ENCODE results near the gene ERC1. TPM values are rescaled to one million over a fixed set of nuclear protein-coding genes. Genes with fewer than 3 reads are reported as not detected.

The ERC1 gene
- total and polyA plus RNA-seq, 4 donors = 7.4 to 78.2 (median 39.8) TPM

DNA sequence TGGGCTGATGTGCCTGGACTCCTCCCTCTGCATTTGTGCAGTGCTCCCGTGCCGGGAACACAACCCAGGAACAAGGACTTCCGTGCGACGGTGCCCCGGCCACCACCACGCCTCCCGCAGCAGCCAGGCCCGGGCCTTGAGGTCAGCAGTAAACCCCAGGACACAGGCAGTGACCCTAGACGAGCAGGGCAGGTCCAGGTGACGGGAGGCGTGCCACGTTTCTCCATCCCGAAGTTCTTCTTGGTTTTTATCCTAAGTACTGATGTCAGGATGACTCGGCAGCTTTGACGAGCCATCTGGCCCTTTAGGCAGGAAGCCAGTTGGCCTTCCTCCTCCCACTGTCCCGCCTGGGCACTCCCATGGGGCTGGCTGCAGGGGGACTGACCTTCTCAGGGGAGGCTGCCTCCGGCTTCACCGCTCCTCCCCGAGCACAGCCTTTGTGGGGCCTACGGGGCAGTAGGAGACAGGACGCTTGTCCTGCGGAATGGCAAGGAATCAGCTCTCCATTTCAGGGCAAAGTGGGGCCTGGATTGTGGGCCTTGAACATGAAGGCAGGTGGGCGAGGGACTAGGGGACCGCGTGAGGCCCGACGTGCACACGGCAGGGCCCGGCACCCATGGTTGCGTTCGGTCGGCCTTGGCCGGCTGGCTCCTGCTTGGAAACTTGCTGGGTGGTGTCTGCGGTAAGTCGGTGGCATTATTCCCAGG is 509.2 kb downstream of the ERC1 start:
- Histone ChIP-seq H3K9ac (ENCODE audit: insufficient read depth in 1 of 2, low read length in 2 of 2) (no peak overlapping the region), H3K4me1 (ENCODE audit: control insufficient read depth in 5 of 5, insufficient read depth in 5 of 5, low read length in 5 of 5) (peaks cover 0 to 30% (median 1%) of the 10 kb centered on the region in 5 donors), H3K27me3 (ENCODE audit: control insufficient read depth in 3 of 3, insufficient read depth in 3 of 3, low read length in 2 of 3) (no peaks in the 10 kb centered on the region), H3K9me3 (ENCODE audit: control insufficient read depth in 4 of 4, insufficient read depth in 3 of 4, low read length in 3 of 4) (no peaks in the 10 kb centered on the region), H3K36me3 (ENCODE audit: control insufficient read depth in 4 of 4, insufficient read depth in 4 of 4, low read length in 4 of 4) (no peaks in the 10 kb centered on the region), H3K4me3 (no peak overlapping the region), H3K27ac (ENCODE audit: low read depth in 1 of 2, low read length in 1 of 2) (no peak overlapping the region)
- TF ChIP-seq, protein P1, sequence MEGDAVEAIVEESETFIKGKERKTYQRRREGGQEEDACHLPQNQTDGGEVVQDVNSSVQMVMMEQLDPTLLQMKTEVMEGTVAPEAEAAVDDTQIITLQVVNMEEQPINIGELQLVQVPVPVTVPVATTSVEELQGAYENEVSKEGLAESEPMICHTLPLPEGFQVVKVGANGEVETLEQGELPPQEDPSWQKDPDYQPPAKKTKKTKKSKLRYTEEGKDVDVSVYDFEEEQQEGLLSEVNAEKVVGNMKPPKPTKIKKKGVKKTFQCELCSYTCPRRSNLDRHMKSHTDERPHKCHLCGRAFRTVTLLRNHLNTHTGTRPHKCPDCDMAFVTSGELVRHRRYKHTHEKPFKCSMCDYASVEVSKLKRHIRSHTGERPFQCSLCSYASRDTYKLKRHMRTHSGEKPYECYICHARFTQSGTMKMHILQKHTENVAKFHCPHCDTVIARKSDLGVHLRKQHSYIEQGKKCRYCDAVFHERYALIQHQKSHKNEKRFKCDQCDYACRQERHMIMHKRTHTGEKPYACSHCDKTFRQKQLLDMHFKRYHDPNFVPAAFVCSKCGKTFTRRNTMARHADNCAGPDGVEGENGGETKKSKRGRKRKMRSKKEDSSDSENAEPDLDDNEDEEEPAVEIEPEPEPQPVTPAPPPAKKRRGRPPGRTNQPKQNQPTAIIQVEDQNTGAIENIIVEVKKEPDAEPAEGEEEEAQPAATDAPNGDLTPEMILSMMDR (IDR thresholded peaks at IDR 0.05; ENCODE audit: control extremely low read depth, extremely low read depth) = no peak
- DNase-seq (peak; percentile 39 to 70 (median 47)), ATAC-seq (ENCODE audit: insufficient read depth, low FRiP score) (no peak)
- WGBS, 2 donors = 78 to 82% methylated on average over 36 of the region's 36 CpGs

GRCh38 chr12:1501001-1501400 is 510.0 kb downstream of the ERC1 start:
- Histone ChIP-seq H3K4me3 (no peak overlapping the region), H3K36me3 (ENCODE audit: control insufficient read depth in 4 of 4, insufficient read depth in 4 of 4, low read length in 4 of 4) (no peaks in the 10 kb centered on the region), H3K9me3 (ENCODE audit: control insufficient read depth in 4 of 4, insufficient read depth in 3 of 4, low read length in 3 of 4) (no peaks in the 10 kb centered on the region), H3K4me1 (ENCODE audit: control insufficient read depth in 5 of 5, insufficient read depth in 5 of 5, low read length in 5 of 5) (peaks cover 0 to 26% (median 1%) of the 10 kb centered on the region in 5 donors), H3K27me3 (ENCODE audit: control insufficient read depth in 3 of 3, insufficient read depth in 3 of 3, low read length in 2 of 3) (no peaks in the 10 kb centered on the region), H3K9ac (ENCODE audit: insufficient read depth in 1 of 2, low read length in 2 of 2) (no peak overlapping the region), H3K27ac (ENCODE audit: low read depth in 1 of 2, low read length in 1 of 2) (no peak overlapping the region)
- DNase-seq (no peak), ATAC-seq (ENCODE audit: insufficient read depth, low FRiP score) (no peak)
- TF ChIP-seq, protein P1 (IDR thresholded peaks at IDR 0.05; ENCODE audit: control extremely low read depth, extremely low read depth) = no peak
- 87 to 96% methylated on average over 10 of the region's 10 CpGs for WGBS, 2 donors

DNA sequence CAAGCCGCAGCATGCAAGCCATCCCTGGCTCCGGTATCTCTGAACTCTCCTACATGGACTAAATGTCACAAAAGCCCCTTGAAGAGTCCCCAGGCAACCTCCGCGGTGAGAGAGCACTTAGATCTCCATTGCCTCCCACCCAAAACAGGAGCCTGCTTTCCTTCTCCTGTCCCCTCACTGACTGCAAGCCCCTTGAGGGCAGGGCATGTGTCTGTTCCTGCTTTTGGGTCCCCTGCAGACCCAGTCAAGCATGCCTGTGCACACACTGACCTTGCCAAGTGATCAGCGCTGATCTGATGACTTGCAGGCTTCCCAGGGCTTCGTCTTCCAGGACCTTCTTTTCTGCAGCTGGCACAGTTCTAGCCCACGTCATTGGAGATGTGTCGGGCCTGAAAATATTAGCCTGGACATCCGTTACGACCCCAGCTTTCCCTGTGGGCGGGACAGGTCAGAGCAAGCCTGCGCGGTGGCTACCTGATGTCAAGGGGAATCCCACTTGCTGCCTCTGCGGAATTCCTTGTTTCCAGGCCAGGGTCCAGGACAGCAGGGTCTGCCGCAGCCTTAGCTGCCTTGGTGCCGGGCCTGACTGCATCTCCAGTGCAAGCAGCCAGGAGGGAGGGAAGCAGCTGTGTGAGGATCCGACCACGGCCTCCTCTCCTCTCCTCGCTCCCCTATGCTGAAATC is 510.8 kb downstream of the ERC1 start:
- H3K9me3 ChIP-seq (ENCODE audit: control insufficient read depth in 4 of 4, insufficient read depth in 3 of 4, low read length in 3 of 4) = no peaks in the 10 kb centered on the region
- no peak overlapping the region for H3K4me3 ChIP-seq
- H3K27ac ChIP-seq (ENCODE audit: low read depth in 1 of 2, low read length in 1 of 2) = no peak overlapping the region
- peaks cover 0 to 18% (median 1%) of the 10 kb centered on the region in 5 donors for H3K4me1 ChIP-seq (ENCODE audit: control insufficient read depth in 5 of 5, insufficient read depth in 5 of 5, low read length in 5 of 5)
- no peaks in the 10 kb centered on the region for H3K27me3 ChIP-seq (ENCODE audit: control insufficient read depth in 3 of 3, insufficient read depth in 3 of 3, low read length in 2 of 3)
- TF ChIP-seq, protein P1 (IDR thresholded peaks at IDR 0.05; ENCODE audit: control extremely low read depth, extremely low read depth) = no peak
- no peak for ATAC-seq (ENCODE audit: insufficient read depth, low FRiP score)
- DNase-seq = no peak
- no peak overlapping the region for H3K9ac ChIP-seq (ENCODE audit: insufficient read depth in 1 of 2, low read length in 2 of 2)
- WGBS, 2 donors = 91 to 94% methylated on average over 19 of the region's 19 CpGs
- H3K36me3 ChIP-seq (ENCODE audit: control insufficient read depth in 4 of 4, insufficient read depth in 4 of 4, low read length in 4 of 4) = no peaks in the 10 kb centered on the region

Measured in lung (tissue), 12 donors.